Measurements from ENCODE around the gene OLFML1.

The OLFML1 gene

DNA sequence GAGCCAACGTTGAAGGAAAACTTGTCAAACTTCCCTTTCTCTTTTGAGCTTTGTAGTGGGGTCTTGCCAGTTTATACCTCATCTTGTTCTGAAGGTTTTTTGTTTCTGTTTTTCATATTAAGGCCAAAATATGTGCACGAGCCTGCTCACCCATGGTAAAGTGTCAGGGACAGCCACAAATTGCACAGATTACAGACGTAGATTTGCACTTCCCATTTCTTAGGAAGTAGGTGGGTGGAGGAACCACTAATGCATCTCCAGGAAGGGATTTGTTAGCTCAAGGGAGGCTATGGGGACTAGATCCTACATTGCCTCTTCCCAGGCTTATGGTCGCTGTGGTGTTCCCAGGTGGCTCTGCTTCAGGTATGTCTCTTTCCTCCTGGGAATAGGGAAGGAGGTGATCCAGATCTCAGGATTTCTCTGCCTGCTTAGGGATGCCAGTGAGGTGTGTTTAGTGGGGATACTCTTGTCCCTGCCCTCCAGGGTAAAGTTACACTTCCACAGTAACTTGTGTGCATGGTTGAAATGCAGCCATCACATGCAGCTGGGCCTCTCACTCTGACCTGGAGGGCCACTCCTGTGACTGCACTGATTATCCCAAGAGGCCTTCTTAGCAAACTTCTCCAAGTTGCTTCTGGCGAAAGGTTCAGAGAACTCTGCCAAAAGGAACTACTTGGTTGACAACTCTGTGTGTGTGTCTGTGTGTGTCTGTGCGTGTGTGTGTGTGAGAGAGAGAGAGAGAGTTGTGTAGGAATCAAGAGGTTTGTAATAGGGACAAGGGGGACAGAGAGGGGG lies 38.3 kb downstream of the OLFML1 start:
- no peak overlapping the region for H3K27ac ChIP-seq
- TF ChIP-seq, protein P1, sequence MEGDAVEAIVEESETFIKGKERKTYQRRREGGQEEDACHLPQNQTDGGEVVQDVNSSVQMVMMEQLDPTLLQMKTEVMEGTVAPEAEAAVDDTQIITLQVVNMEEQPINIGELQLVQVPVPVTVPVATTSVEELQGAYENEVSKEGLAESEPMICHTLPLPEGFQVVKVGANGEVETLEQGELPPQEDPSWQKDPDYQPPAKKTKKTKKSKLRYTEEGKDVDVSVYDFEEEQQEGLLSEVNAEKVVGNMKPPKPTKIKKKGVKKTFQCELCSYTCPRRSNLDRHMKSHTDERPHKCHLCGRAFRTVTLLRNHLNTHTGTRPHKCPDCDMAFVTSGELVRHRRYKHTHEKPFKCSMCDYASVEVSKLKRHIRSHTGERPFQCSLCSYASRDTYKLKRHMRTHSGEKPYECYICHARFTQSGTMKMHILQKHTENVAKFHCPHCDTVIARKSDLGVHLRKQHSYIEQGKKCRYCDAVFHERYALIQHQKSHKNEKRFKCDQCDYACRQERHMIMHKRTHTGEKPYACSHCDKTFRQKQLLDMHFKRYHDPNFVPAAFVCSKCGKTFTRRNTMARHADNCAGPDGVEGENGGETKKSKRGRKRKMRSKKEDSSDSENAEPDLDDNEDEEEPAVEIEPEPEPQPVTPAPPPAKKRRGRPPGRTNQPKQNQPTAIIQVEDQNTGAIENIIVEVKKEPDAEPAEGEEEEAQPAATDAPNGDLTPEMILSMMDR (conservative IDR thresholded peaks at IDR 0.05), result no peak

DNA sequence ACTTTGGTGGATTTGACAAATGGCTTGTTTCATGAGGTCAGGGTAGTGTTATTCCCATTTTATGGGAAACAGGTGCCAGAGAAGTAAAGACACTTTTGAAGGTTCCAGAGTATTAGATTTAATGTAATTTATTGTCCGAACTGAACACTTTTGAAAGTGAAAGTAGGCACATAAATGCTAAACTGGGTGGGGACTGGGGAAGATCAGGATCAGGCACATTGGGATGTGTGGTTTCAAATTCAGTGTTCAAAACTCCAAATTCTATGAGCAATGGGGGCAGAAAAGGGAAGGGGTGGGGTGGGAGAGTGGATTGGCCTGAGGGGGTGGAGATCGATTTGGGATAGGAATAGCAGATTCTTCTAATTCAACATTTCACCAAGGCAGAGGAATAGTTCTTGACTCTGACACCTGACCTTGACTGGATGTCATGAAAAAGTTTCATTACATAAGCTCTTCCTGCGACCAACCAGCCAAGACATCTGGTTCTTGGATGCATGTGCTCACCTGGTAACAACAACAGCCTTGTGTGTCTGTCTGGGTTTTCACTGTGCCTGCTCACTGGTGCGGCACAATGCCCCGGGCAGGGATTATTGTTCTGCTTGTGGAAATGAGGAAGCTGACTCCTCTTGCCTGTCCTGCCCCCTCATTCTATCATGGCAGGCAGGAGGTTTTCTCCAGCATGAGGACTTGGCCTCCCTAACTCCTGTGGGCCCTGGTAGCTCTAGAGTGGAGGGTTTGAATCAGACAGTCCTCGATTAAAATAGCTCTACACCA lies 39.3 kb downstream of the OLFML1 start:
- no peak overlapping the region for H3K27ac ChIP-seq
- TF ChIP-seq, protein P1 (conservative IDR thresholded peaks at IDR 0.05), result no peak

DNA sequence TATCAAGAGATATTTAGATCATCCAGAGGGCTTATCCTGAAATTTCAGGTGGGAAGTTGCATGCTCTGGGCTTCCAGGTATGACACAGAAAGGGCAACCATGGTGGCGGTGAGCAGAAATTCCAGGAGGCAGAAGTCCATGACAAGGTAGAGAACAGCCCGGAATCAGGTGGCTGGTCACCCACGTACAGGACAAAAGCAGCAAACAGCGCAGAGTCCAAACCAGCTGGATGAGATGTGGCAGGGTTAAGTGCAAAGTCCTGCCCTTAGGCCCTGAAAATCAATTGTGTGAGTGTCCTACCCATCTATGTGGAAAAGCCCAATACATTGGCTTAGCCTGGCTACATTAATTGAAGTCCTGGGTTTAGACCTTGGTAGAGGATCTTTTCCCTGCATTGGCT lies 40.1 kb downstream of the OLFML1 start:
- H3K27ac ChIP-seq, result no peak overlapping the region
- TF ChIP-seq, protein P1 (conservative IDR thresholded peaks at IDR 0.05), result no peak

DNA sequence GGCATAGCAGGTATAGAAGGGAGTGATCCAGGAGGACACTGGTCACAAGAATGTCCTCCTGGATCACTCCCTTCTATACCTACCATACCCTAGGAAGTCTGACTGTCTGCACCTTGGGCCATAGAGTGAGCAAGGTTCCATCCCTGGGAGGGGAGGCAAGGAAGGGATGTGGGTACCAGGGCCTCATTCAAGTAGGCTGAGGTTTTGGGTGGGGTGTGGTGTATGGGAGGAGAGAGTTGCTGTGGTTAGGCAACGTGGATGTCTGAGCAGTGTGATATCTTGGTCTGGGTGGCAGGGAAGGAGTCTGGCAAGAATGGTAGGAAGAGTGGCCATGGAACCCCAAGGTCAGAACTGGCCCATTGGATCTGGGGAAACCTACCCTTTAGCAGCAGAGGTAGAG lies 41.7 kb downstream of the OLFML1 start:
- H3K27ac ChIP-seq, result no peak overlapping the region
- TF ChIP-seq, protein P1 (conservative IDR thresholded peaks at IDR 0.05), result no peak

DNA sequence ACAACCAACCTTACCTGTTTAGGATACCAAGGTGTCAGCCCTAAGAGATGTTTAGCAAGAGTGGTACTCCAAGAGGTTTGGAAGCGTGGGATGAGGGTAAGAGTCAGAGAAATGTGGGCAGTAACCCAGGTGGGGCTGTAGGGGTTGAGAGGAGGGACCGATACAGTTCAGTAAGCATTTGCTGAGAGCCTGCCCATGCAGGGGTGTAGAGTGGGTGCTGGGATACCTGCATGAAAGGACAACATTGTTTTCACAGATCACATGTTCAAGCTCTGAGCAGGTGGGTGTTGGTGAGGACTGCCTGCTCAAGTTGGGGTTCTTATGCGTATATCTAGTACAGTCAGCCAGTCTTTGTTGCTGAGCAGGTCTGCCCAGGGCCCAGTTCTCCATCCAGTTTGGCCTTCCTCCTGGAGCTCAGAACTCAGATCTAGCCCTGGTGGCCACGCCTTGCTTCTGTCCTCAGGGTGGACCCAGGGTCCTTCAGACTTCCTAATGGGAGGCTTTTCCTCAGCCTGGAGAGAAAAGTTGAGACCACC lies 43.3 kb downstream of the OLFML1 start:
- H3K27ac ChIP-seq, result no peak overlapping the region
- TF ChIP-seq, protein P1 (conservative IDR thresholded peaks at IDR 0.05), result no peak

DNA sequence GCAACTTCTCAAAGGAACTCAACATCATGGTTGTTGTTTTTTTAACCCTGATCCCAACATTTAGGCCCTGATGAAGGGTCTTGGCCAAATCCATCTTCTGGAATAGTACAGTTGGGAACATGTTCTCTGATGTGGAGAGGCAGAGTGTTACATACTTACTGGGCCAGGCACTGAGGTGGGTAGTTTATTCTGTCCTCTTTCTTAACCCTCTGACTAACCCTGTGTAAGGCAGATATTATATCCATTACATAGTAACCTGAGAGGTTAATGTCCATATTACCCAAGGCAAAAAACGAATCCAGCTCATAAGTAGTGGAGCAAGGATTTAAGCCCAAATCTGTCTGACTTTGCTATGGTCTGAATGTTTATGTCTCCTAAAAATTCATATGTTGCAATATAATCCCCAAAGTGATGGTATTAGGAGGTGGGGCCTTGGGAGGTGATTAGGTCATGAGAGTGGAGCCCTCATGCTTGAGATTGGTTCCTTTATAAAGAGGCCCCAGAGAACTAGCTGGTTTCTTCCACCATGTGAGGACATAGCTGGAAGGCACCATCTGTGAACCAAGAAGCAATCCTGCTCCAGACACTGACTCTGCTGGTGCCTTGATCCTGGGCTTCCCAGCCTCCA lies 44.8 kb downstream of the OLFML1 start:
- TF ChIP-seq, protein P1 (conservative IDR thresholded peaks at IDR 0.05), result no peak
- H3K27ac ChIP-seq, result no peak overlapping the region

DNA sequence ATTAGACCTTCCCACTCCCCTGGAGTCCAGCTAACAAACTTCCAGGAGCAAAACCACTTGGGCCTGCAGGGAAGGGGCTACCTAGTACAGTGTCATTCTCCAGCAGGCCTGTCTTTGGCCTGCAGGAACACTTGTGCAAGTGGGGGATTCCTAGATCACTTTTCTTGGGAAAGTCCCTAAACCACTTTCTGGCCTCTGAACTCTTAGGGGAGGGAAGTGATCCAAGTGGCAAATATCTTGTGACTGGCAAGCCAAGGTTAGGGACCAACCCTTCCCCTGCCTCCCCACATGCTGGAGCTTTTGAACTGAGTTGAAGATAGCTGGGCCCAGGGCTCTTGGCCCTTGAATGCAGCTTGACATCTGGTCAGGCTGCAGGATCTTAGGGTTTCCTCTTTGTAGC lies 45.7 kb downstream of the OLFML1 start:
- no peak overlapping the region for H3K27ac ChIP-seq
- TF ChIP-seq, protein P1 (conservative IDR thresholded peaks at IDR 0.05), result no peak
